GM23338 (cell line): ENCODE results near the gene KPTN.

ENCODE experiments used
- CREB1 ChIP-seq: fragments of 250-450 bp; sonication (Bioruptor Pico); IDR thresholded peaks from 2 replicates; pipeline ENCODE4 v1.5.0; 2020; ENCODE audit warnings: low read depth, mild to moderate bottlenecking, moderate library complexity
- EZH2 ChIP-seq: fragments of 200-600 bp; sonication (generic); IDR thresholded peaks from one replicate; pipeline ENCODE4 v1.8.0; 2017; ENCODE audit warnings: antibody characterized with exemption, mild to moderate bottlenecking, low read depth; ENCODE audit not compliant: unreplicated experiment
- EZH2phosphoT487 ChIP-seq: fragments of 200-600 bp; sonication (generic); IDR thresholded peaks from one replicate; pipeline ENCODE4 v1.8.1; 2018; ENCODE audit warnings: antibody characterized with exemption; ENCODE audit not compliant: unreplicated experiment
- JUNB ChIP-seq: IDR thresholded peaks from one replicate; pipeline ENCODE4 v1.6.1; 2016; ENCODE audit warnings: antibody characterized with exemption; ENCODE audit not compliant: unreplicated experiment
- NANOG ChIP-seq: IDR thresholded peaks from 2 replicates; pipeline ENCODE4 v1.6.1; 2016; ENCODE audit warnings: antibody characterized with exemption, borderline replicate concordance
- POLR2AphosphoS5 ChIP-seq: IDR thresholded peaks from 2 replicates; pipeline ENCODE4 v1.6.1; 2016; ENCODE audit warnings: antibody characterized with exemption, low read depth
- STAT1 ChIP-seq: IDR thresholded peaks from one replicate; pipeline ENCODE4 v1.6.1; 2016; ENCODE audit warnings: antibody characterized with exemption; ENCODE audit not compliant: unreplicated experiment
- ZNF114 ChIP-seq: fragments of 250-450 bp; sonication (Bioruptor Pico); IDR thresholded peaks from 2 replicates; pipeline ENCODE4 v1.5.0; 2020; ENCODE audit warnings: mild to moderate bottlenecking, moderate library complexity
- TF ChIP-seq, protein P1 (sequence below), 2 experiments: fragments of 200-600 bp in 1 of 2; sonication (generic) in 1 of 2; conservative IDR thresholded peaks; 2 replicates each; pipeline versions ENCODE4 v1.5.1 to v1.6.1; 2016 to 2017; ENCODE audit warnings: antibody characterized with exemption in 2 of 2, low read depth in 2 of 2, mild to moderate bottlenecking in 2 of 2, moderate library complexity in 1 of 2
- TF ChIP-seq, protein P2 (sequence below): IDR thresholded peaks from 2 replicates; pipeline ENCODE4 v1.6.1; 2016; ENCODE audit warnings: antibody characterized with exemption
- TF ChIP-seq, protein P3 (sequence below): IDR thresholded peaks from one replicate; pipeline ENCODE4 v1.6.1; 2018; ENCODE audit warnings: antibody characterized with exemption; ENCODE audit not compliant: unreplicated experiment
- TF ChIP-seq, protein P4 (sequence below): fragments of 250-450 bp; sonication (Bioruptor Pico); IDR thresholded peaks from 2 replicates; pipeline ENCODE4 v1.5.0; 2020; ENCODE audit warnings: mild to moderate bottlenecking, moderate library complexity

GRCh38 chr19:47526798-47527197 lies 42.8 kb upstream of the KPTN start:
- TF ChIP-seq, protein P1, sequence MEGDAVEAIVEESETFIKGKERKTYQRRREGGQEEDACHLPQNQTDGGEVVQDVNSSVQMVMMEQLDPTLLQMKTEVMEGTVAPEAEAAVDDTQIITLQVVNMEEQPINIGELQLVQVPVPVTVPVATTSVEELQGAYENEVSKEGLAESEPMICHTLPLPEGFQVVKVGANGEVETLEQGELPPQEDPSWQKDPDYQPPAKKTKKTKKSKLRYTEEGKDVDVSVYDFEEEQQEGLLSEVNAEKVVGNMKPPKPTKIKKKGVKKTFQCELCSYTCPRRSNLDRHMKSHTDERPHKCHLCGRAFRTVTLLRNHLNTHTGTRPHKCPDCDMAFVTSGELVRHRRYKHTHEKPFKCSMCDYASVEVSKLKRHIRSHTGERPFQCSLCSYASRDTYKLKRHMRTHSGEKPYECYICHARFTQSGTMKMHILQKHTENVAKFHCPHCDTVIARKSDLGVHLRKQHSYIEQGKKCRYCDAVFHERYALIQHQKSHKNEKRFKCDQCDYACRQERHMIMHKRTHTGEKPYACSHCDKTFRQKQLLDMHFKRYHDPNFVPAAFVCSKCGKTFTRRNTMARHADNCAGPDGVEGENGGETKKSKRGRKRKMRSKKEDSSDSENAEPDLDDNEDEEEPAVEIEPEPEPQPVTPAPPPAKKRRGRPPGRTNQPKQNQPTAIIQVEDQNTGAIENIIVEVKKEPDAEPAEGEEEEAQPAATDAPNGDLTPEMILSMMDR (conservative IDR thresholded peaks at IDR 0.05; ENCODE audit: low read depth in 2 of 2), result no peak
- no peak for TF ChIP-seq POLR2AphosphoS5
- no peak for TF ChIP-seq EZH2
- TF ChIP-seq, protein P2, sequence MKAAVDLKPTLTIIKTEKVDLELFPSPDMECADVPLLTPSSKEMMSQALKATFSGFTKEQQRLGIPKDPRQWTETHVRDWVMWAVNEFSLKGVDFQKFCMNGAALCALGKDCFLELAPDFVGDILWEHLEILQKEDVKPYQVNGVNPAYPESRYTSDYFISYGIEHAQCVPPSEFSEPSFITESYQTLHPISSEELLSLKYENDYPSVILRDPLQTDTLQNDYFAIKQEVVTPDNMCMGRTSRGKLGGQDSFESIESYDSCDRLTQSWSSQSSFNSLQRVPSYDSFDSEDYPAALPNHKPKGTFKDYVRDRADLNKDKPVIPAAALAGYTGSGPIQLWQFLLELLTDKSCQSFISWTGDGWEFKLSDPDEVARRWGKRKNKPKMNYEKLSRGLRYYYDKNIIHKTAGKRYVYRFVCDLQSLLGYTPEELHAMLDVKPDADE, result no peak
- TF ChIP-seq, protein P3, sequence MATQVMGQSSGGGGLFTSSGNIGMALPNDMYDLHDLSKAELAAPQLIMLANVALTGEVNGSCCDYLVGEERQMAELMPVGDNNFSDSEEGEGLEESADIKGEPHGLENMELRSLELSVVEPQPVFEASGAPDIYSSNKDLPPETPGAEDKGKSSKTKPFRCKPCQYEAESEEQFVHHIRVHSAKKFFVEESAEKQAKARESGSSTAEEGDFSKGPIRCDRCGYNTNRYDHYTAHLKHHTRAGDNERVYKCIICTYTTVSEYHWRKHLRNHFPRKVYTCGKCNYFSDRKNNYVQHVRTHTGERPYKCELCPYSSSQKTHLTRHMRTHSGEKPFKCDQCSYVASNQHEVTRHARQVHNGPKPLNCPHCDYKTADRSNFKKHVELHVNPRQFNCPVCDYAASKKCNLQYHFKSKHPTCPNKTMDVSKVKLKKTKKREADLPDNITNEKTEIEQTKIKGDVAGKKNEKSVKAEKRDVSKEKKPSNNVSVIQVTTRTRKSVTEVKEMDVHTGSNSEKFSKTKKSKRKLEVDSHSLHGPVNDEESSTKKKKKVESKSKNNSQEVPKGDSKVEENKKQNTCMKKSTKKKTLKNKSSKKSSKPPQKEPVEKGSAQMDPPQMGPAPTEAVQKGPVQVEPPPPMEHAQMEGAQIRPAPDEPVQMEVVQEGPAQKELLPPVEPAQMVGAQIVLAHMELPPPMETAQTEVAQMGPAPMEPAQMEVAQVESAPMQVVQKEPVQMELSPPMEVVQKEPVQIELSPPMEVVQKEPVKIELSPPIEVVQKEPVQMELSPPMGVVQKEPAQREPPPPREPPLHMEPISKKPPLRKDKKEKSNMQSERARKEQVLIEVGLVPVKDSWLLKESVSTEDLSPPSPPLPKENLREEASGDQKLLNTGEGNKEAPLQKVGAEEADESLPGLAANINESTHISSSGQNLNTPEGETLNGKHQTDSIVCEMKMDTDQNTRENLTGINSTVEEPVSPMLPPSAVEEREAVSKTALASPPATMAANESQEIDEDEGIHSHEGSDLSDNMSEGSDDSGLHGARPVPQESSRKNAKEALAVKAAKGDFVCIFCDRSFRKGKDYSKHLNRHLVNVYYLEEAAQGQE, result no peak
- TF ChIP-seq EZH2phosphoT487, result no peak
- no peak for TF ChIP-seq CREB1 (CRISPR knock-in tag)
- no peak for TF ChIP-seq STAT1
- no peak for TF ChIP-seq JUNB
- TF ChIP-seq, protein P4, sequence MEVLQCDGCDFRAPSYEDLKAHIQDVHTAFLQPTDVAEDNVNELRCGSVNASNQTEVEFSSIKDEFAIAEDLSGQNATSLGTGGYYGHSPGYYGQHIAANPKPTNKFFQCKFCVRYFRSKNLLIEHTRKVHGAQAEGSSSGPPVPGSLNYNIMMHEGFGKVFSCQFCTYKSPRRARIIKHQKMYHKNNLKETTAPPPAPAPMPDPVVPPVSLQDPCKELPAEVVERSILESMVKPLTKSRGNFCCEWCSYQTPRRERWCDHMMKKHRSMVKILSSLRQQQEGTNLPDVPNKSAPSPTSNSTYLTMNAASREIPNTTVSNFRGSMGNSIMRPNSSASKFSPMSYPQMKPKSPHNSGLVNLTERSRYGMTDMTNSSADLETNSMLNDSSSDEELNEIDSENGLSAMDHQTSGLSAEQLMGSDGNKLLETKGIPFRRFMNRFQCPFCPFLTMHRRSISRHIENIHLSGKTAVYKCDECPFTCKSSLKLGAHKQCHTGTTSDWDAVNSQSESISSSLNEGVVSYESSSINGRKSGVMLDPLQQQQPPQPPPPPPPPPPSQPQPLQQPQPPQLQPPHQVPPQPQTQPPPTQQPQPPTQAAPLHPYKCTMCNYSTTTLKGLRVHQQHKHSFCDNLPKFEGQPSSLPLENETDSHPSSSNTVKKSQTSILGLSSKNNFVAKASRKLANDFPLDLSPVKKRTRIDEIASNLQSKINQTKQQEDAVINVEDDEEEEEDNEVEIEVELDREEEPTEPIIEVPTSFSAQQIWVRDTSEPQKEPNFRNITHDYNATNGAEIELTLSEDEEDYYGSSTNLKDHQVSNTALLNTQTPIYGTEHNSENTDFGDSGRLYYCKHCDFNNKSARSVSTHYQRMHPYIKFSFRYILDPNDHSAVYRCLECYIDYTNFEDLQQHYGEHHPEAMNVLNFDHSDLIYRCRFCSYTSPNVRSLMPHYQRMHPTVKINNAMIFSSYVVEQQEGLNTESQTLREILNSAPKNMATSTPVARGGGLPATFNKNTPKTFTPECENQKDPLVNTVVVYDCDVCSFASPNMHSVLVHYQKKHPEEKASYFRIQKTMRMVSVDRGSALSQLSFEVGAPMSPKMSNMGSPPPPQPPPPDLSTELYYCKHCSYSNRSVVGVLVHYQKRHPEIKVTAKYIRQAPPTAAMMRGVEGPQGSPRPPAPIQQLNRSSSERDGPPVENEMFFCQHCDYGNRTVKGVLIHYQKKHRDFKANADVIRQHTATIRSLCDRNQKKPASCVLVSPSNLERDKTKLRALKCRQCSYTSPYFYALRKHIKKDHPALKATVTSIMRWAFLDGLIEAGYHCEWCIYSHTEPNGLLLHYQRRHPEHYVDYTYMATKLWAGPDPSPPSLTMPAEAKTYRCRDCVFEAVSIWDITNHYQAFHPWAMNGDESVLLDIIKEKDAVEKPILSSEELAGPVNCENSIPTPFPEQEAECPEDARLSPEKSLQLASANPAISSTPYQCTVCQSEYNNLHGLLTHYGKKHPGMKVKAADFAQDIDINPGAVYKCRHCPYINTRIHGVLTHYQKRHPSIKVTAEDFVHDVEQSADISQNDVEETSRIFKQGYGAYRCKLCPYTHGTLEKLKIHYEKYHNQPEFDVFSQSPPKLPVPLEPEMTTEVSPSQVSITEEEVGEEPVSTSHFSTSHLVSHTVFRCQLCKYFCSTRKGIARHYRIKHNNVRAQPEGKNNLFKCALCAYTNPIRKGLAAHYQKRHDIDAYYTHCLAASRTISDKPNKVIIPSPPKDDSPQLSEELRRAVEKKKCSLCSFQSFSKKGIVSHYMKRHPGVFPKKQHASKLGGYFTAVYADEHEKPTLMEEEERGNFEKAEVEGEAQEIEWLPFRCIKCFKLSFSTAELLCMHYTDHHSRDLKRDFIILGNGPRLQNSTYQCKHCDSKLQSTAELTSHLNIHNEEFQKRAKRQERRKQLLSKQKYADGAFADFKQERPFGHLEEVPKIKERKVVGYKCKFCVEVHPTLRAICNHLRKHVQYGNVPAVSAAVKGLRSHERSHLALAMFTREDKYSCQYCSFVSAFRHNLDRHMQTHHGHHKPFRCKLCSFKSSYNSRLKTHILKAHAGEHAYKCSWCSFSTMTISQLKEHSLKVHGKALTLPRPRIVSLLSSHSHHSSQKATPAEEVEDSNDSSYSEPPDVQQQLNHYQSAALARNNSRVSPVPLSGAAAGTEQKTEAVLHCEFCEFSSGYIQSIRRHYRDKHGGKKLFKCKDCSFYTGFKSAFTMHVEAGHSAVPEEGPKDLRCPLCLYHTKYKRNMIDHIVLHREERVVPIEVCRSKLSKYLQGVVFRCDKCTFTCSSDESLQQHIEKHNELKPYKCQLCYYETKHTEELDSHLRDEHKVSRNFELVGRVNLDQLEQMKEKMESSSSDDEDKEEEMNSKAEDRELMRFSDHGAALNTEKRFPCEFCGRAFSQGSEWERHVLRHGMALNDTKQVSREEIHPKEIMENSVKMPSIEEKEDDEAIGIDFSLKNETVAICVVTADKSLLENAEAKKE (CRISPR knock-in tag), result no peak
- TF ChIP-seq ZNF114 (CRISPR knock-in tag), result no peak
- no peak for TF ChIP-seq NANOG
